GM18868 (cell line): Measurements from ENCODE around the gene ZNF282.

ENCODE experiments used
- ATAC-seq: cut with Tn5 transposase; IDR thresholded peaks from one replicate; pipeline ENCODE4 v1.9.1; 2021; ENCODE audit warnings: mild to moderate bottlenecking, moderate library complexity; ENCODE audit not compliant: unreplicated experiment

ZNF282 gene

GRCh38 chr7:149195180-149196150 lies at the start of gene ZNF282:
ZNF282 (plus strand) TSS chr7:149195546; CDS start chr7:149195590, 44 bp downstream.
- peak; percentile 92 for ATAC-seq

GRCh38 chr7:149147072-149147751 lies 48.1 kb upstream of the ZNF282 start, which contains the start of gene ZNF398:
ZNF398 (plus strand) TSS chr7:149147453; CDS start chr7:149147743, 290 bp downstream.
- ATAC-seq: peak; percentile 71

- peak; percentile 31 for ATAC-seq
These were observed 47.3 kb upstream of the ZNF282 start for GRCh38 chr7:149147752-149148653.

GRCh38 chr7:149150981-149151380 lies 44.4 kb upstream of the ZNF282 start:
- ATAC-seq: no peak

- no peak for ATAC-seq
These were observed 42.0 kb upstream of the ZNF282 start for GRCh38 chr7:149153346-149153745.

GRCh38 chr7:149154056-149154455 lies 41.3 kb upstream of the ZNF282 start:
- no peak for ATAC-seq

GRCh38 chr7:149156898-149157297 lies 38.4 kb upstream of the ZNF282 start:
- peak; percentile 52 for ATAC-seq

GRCh38 chr7:149161241-149161848 lies 34.0 kb upstream of the ZNF282 start:
- ATAC-seq: no peak

- ATAC-seq: no peak
These were observed 29.2 kb upstream of the ZNF282 start for GRCh38 chr7:149166142-149166541.

GRCh38 chr7:149166630-149167352 lies 28.6 kb upstream of the ZNF282 start:
- ATAC-seq: no peak

GRCh38 chr7:149171892-149172533 lies 23.3 kb upstream of the ZNF282 start:
- no peak for ATAC-seq

GRCh38 chr7:149172534-149172920 lies 22.8 kb upstream of the ZNF282 start:
- ATAC-seq: no peak

- no peak for ATAC-seq
These were observed 20.2 kb upstream of the ZNF282 start for GRCh38 chr7:149175150-149175549.

GRCh38 chr7:149179241-149179640 lies 16.1 kb upstream of the ZNF282 start:
- ATAC-seq: no peak

GRCh38 chr7:149180722-149181449 lies 14.5 kb upstream of the ZNF282 start:
- no peak for ATAC-seq

- ATAC-seq: no peak
These were observed 13.9 kb upstream of the ZNF282 start for GRCh38 chr7:149181450-149181790.

GRCh38 chr7:149184274-149184673 lies 11.1 kb upstream of the ZNF282 start:
- no peak for ATAC-seq

GRCh38 chr7:149188213-149188612 lies 7.1 kb upstream of the ZNF282 start:
- ATAC-seq: no peak
